Mucosa of stomach (tissue), 1 donor: ENCODE data around the gene NUDT9.

ENCODE experiments used
- H3K27me3 ChIP-seq: one replicate; pipeline ENCODE4 v1.7.0; 2013; ENCODE audit warnings: mild to moderate bottlenecking, low read length; ENCODE audit not compliant: control insufficient read depth, insufficient read depth
- H3K36me3 ChIP-seq: one replicate; pipeline ENCODE4 v1.7.0; 2013; ENCODE audit warnings: low read length; ENCODE audit not compliant: control insufficient read depth, insufficient read depth
- H3K4me1 ChIP-seq: one replicate; pipeline ENCODE4 v1.7.0; 2013; ENCODE audit warnings: mild to moderate bottlenecking, low read length; ENCODE audit not compliant: control insufficient read depth, insufficient read depth
- H3K4me3 ChIP-seq: one replicate; pipeline ENCODE4 v1.7.0; 2013; ENCODE audit warnings: low read length
- H3K9ac ChIP-seq: one replicate; pipeline ENCODE4 v1.7.0; 2013; ENCODE audit warnings: mild to moderate bottlenecking, low read length, moderate library complexity
- H3K9me3 ChIP-seq: one replicate; pipeline ENCODE4 v1.7.0; 2013; ENCODE audit warnings: mild to moderate bottlenecking, low read length, moderate library complexity; ENCODE audit not compliant: control insufficient read depth
- donor health status: Pancreatic carcinoma.

The NUDT9 gene

GRCh38 chr4:87500092-87500462, 77.7 kb downstream of the NUDT9 start:
- no peak overlapping the region for H3K9ac ChIP-seq
- H3K9me3 ChIP-seq: no peaks in the 10 kb centered on the region
- H3K4me3 ChIP-seq: no peak overlapping the region
- H3K27me3 ChIP-seq: no peaks in the 10 kb centered on the region
- no peaks in the 10 kb centered on the region for H3K4me1 ChIP-seq
- no peaks in the 10 kb centered on the region for H3K36me3 ChIP-seq

GRCh38 chr4:87502580-87503238, 80.3 kb downstream of the NUDT9 start:
- H3K9me3 ChIP-seq: no peaks in the 10 kb centered on the region
- no peaks in the 10 kb centered on the region for H3K27me3 ChIP-seq
- H3K4me3 ChIP-seq: no peak overlapping the region
- no peaks in the 10 kb centered on the region for H3K36me3 ChIP-seq
- no peak overlapping the region for H3K9ac ChIP-seq
- H3K4me1 ChIP-seq: no peaks in the 10 kb centered on the region

- Histone ChIP-seq H3K4me1 (no peaks in the 10 kb centered on the region), H3K4me3 (no peak overlapping the region), H3K9ac (no peak overlapping the region), H3K27me3 (no peaks in the 10 kb centered on the region), H3K9me3 (no peaks in the 10 kb centered on the region), H3K36me3 (no peaks in the 10 kb centered on the region)
Measured at GRCh38 chr4:87505862-87506261, 83.5 kb downstream of the NUDT9 start.

GRCh38 chr4:87506974-87507701, 84.8 kb downstream of the NUDT9 start:
- no peaks in the 10 kb centered on the region for H3K27me3 ChIP-seq
- H3K4me1 ChIP-seq: no peaks in the 10 kb centered on the region
- no peaks in the 10 kb centered on the region for H3K9me3 ChIP-seq
- no peaks in the 10 kb centered on the region for H3K36me3 ChIP-seq
- H3K9ac ChIP-seq: no peak overlapping the region
- H3K4me3 ChIP-seq: no peak overlapping the region
